ENCODE measurements around the gene SH3GL3. TPM values are rescaled to one million over a fixed set of nuclear protein-coding genes. Genes with fewer than 3 reads are reported as not detected.

SH3GL3 gene
- polyA plus RNA-seq (2013), result 3.0 and 3.2 TPM in 2 replicates

GRCh38 chr15:83446904-83447709, at the start of gene SH3GL3:
SH3GL3 (plus strand) TSS chr15:83447341; CDS start chr15:83447534, 193 bp downstream.
- Histone ChIP-seq H2BK12ac (ENCODE audit: low read length) (peak within 1 kb of the TSS; percentile 25), H2AK5ac (ENCODE audit: low read length) (no peak within 1 kb of the TSS), H3K4me1 (ENCODE audit: control insufficient read depth in 1 of 2, insufficient read depth in 2 of 2, low read length in 2 of 2) (peaks cover 10 to 11% of the 10 kb centered on the region in 2 experiments), H2BK120ac (ENCODE audit: insufficient read depth, low read length, poor library complexity) (no peak within 1 kb of the TSS), H2AFZ (ENCODE audit: insufficient read depth, low read length, poor library complexity) (peak within 1 kb of the TSS; percentile 54), H3K79me1 (ENCODE audit: low read length) (peaks cover 2% of the 10 kb centered on the region), H3K27me3 (ENCODE audit: insufficient read depth, low read length) (no peaks in the 10 kb centered on the region), H3K4me3 (ENCODE audit: low read depth, low read length) (peak within 1 kb of the TSS; percentile 79), H4K8ac (ENCODE audit: low read depth, low read length) (peak within 1 kb of the TSS; percentile 1), H3K36me3 (ENCODE audit: control insufficient read depth in 1 of 2, insufficient read depth in 2 of 2, low read length in 2 of 2) (no peaks in the 10 kb centered on the region), H3K9ac (ENCODE audit: low read length) (no peak within 1 kb of the TSS), H2BK5ac (ENCODE audit: low read depth, low read length, poor library complexity) (no peak within 1 kb of the TSS), H3K18ac (ENCODE audit: low read length) (no peak within 1 kb of the TSS), H3K14ac (ENCODE audit: low read length) (peak within 1 kb of the TSS; percentile 30), H4K12ac (ENCODE audit: low read depth, low read length) (no peak within 1 kb of the TSS), H4K91ac (ENCODE audit: low read depth, low read length) (no peak within 1 kb of the TSS), H3K23ac (ENCODE audit: low read length) (peak within 1 kb of the TSS; percentile 33), H3K27ac (ENCODE audit: low read depth, low read length) (no peak within 1 kb of the TSS), H3K9me3 (ENCODE audit: insufficient read depth, low read depth, low read length) (no peaks in the 10 kb centered on the region), H3K79me2 (ENCODE audit: control insufficient read depth, insufficient read depth, low read length, poor library complexity) (no peaks in the 10 kb centered on the region), H3K4ac (ENCODE audit: low read depth, low read length) (no peak within 1 kb of the TSS), H3K4me2 (ENCODE audit: low read length) (peak within 1 kb of the TSS; percentile 84)
- no CpG with 5 or more reads among the region's 68 CpGs for WGBS (ENCODE audit: extremely low coverage, insufficient coverage, insufficient read length)
- peak; percentile 68 to 82 for DNase-seq

- Histone ChIP-seq H2BK12ac (ENCODE audit: low read length) (no peak overlapping the region), H3K79me1 (ENCODE audit: low read length) (no peaks in the 10 kb centered on the region), H3K36me3 (ENCODE audit: control insufficient read depth in 1 of 2, insufficient read depth in 2 of 2, low read length in 2 of 2) (no peaks in the 10 kb centered on the region), H4K12ac (ENCODE audit: low read depth, low read length) (no peak overlapping the region), H3K9me3 (ENCODE audit: insufficient read depth, low read depth, low read length) (no peaks in the 10 kb centered on the region), H3K4ac (ENCODE audit: low read depth, low read length) (no peak overlapping the region), H3K9ac (ENCODE audit: low read length) (no peak overlapping the region), H3K18ac (ENCODE audit: low read length) (no peak overlapping the region), H3K4me3 (ENCODE audit: low read depth, low read length) (no peak overlapping the region), H3K23ac (ENCODE audit: low read length) (no peak overlapping the region), H3K4me1 (ENCODE audit: control insufficient read depth in 1 of 2, insufficient read depth in 2 of 2, low read length in 2 of 2) (no peaks in the 10 kb centered on the region), H2AK5ac (ENCODE audit: low read length) (no peak overlapping the region), H4K8ac (ENCODE audit: low read depth, low read length) (no peak overlapping the region), H3K27me3 (ENCODE audit: insufficient read depth, low read length) (no peaks in the 10 kb centered on the region), H3K14ac (ENCODE audit: low read length) (no peak overlapping the region), H2BK5ac (ENCODE audit: low read depth, low read length, poor library complexity) (no peak overlapping the region), H2AFZ (ENCODE audit: insufficient read depth, low read length, poor library complexity) (no peak overlapping the region), H3K4me2 (ENCODE audit: low read length) (no peak overlapping the region), H3K79me2 (ENCODE audit: control insufficient read depth, insufficient read depth, low read length, poor library complexity) (no peaks in the 10 kb centered on the region), H3K27ac (ENCODE audit: low read depth, low read length) (no peak overlapping the region), H4K91ac (ENCODE audit: low read depth, low read length) (no peak overlapping the region), H2BK120ac (ENCODE audit: insufficient read depth, low read length, poor library complexity) (no peak overlapping the region)
- DNase-seq, result peak in 1 of 2 donors; percentile 10
- WGBS (ENCODE audit: extremely low coverage, insufficient coverage, insufficient read length), result no CpG with 5 or more reads among the region's 8 CpGs
These were observed 48.5 kb upstream of the SH3GL3 start for GRCh38 chr15:83398626-83399025.

GRCh38 chr15:83404121-83404520, 43.0 kb upstream of the SH3GL3 start:
- no peak overlapping the region for H4K91ac ChIP-seq (ENCODE audit: low read depth, low read length)
- H3K27ac ChIP-seq (ENCODE audit: low read depth, low read length), result no peak overlapping the region
- no peak overlapping the region for H2AFZ ChIP-seq (ENCODE audit: insufficient read depth, low read length, poor library complexity)
- no peak overlapping the region for H2AK5ac ChIP-seq (ENCODE audit: low read length)
- no peak overlapping the region for H3K4ac ChIP-seq (ENCODE audit: low read depth, low read length)
- H3K14ac ChIP-seq (ENCODE audit: low read length), result no peak overlapping the region
- H3K18ac ChIP-seq (ENCODE audit: low read length), result no peak overlapping the region
- no peaks in the 10 kb centered on the region for H3K4me1 ChIP-seq (ENCODE audit: control insufficient read depth in 1 of 2, insufficient read depth in 2 of 2, low read length in 2 of 2)
- H3K9ac ChIP-seq (ENCODE audit: low read length), result no peak overlapping the region
- no peak overlapping the region for H3K23ac ChIP-seq (ENCODE audit: low read length)
- no peaks in the 10 kb centered on the region for H3K27me3 ChIP-seq (ENCODE audit: insufficient read depth, low read length)
- no peak overlapping the region for H3K4me2 ChIP-seq (ENCODE audit: low read length)
- no peak overlapping the region for H3K4me3 ChIP-seq (ENCODE audit: low read depth, low read length)
- H3K79me1 ChIP-seq (ENCODE audit: low read length), result no peaks in the 10 kb centered on the region
- H2BK5ac ChIP-seq (ENCODE audit: low read depth, low read length, poor library complexity), result no peak overlapping the region
- WGBS (ENCODE audit: extremely low coverage, insufficient coverage, insufficient read length), result no CpG with 5 or more reads among the region's 3 CpGs
- H4K12ac ChIP-seq (ENCODE audit: low read depth, low read length), result no peak overlapping the region
- peak; percentile 30 to 82 for DNase-seq
- H4K8ac ChIP-seq (ENCODE audit: low read depth, low read length), result no peak overlapping the region
- no peaks in the 10 kb centered on the region for H3K79me2 ChIP-seq (ENCODE audit: control insufficient read depth, insufficient read depth, low read length, poor library complexity)
- no peaks in the 10 kb centered on the region for H3K9me3 ChIP-seq (ENCODE audit: insufficient read depth, low read depth, low read length)
- no peaks in the 10 kb centered on the region for H3K36me3 ChIP-seq (ENCODE audit: control insufficient read depth in 1 of 2, insufficient read depth in 2 of 2, low read length in 2 of 2)
- H2BK12ac ChIP-seq (ENCODE audit: low read length), result no peak overlapping the region
- H2BK120ac ChIP-seq (ENCODE audit: insufficient read depth, low read length, poor library complexity), result no peak overlapping the region

- Histone ChIP-seq H2AK5ac (ENCODE audit: low read length) (no peak overlapping the region), H3K4me3 (ENCODE audit: low read depth, low read length) (no peak overlapping the region), H3K36me3 (ENCODE audit: control insufficient read depth in 1 of 2, insufficient read depth in 2 of 2, low read length in 2 of 2) (no peaks in the 10 kb centered on the region), H4K91ac (ENCODE audit: low read depth, low read length) (no peak overlapping the region), H3K9me3 (ENCODE audit: insufficient read depth, low read depth, low read length) (no peaks in the 10 kb centered on the region), H2AFZ (ENCODE audit: insufficient read depth, low read length, poor library complexity) (no peak overlapping the region), H3K18ac (ENCODE audit: low read length) (no peak overlapping the region), H2BK12ac (ENCODE audit: low read length) (no peak overlapping the region), H3K4me2 (ENCODE audit: low read length) (no peak overlapping the region), H2BK5ac (ENCODE audit: low read depth, low read length, poor library complexity) (no peak overlapping the region), H2BK120ac (ENCODE audit: insufficient read depth, low read length, poor library complexity) (no peak overlapping the region), H3K4ac (ENCODE audit: low read depth, low read length) (no peak overlapping the region), H4K12ac (ENCODE audit: low read depth, low read length) (no peak overlapping the region), H3K79me2 (ENCODE audit: control insufficient read depth, insufficient read depth, low read length, poor library complexity) (no peaks in the 10 kb centered on the region), H3K14ac (ENCODE audit: low read length) (no peak overlapping the region), H3K79me1 (ENCODE audit: low read length) (no peaks in the 10 kb centered on the region), H3K9ac (ENCODE audit: low read length) (no peak overlapping the region), H3K27me3 (ENCODE audit: insufficient read depth, low read length) (no peaks in the 10 kb centered on the region), H3K27ac (ENCODE audit: low read depth, low read length) (no peak overlapping the region), H4K8ac (ENCODE audit: low read depth, low read length) (no peak overlapping the region), H3K4me1 (ENCODE audit: control insufficient read depth in 1 of 2, insufficient read depth in 2 of 2, low read length in 2 of 2) (peaks cover 0 to 3% of the 10 kb centered on the region in 2 experiments), H3K23ac (ENCODE audit: low read length) (no peak overlapping the region)
- peak; percentile 97 to 100 for DNase-seq
- no CpG with 5 or more reads among the region's 6 CpGs for WGBS (ENCODE audit: extremely low coverage, insufficient coverage, insufficient read length)
These were observed 36.6 kb upstream of the SH3GL3 start for GRCh38 chr15:83410532-83410931.

All from trophoblast cell (in vitro differentiated cells and primary cell).